GM12865 (cell line): ENCODE data around the gene TMEM107.
"Not testable (repeated sequence)": the region's sequence is repeated elsewhere in the genome, so short reads cannot be mapped to it uniquely, and the experiment has no call there.

Experiments
- DNase-seq: peaks from one replicate; pipeline ENCODE4 v3.0.0; 2010; ENCODE audit warnings: low read depth
- H3K4me3 ChIP-seq: 2 replicates; pipeline ENCODE4 v1.5.1; 2011; ENCODE audit warnings: mild to moderate bottlenecking, low read depth, low read length, control low read depth
- CTCF ChIP-seq: IDR thresholded peaks from 2 replicates; pipeline ENCODE4 v1.5.1; 2011; ENCODE audit warnings: low read length, control low read depth, low read depth, inconsistent platforms; ENCODE audit not compliant: insufficient read depth; ENCODE audit errors: missing control alignments

The TMEM107 gene

GRCh38 chr17:8173871-8174322 is 2.3 kb downstream of the TMEM107 start:
- H3K4me3 ChIP-seq = peak overlapping the region; percentile 74
- DNase-seq = no peak
- TF ChIP-seq CTCF = no peak

GRCh38 chr17:8173056-8173870 is 2.9 kb downstream of the TMEM107 start:
- peak; percentile 99 for DNase-seq
- no peak for TF ChIP-seq CTCF

GRCh38 chr17:8170186-8170585 is 6.0 kb downstream of the TMEM107 start:
- DNase-seq, H3K4me3 ChIP-seq: not testable (repeated sequence)

More at GRCh38 chr17:8173056-8173870, 2.9 kb downstream of the TMEM107 start:
- H3K4me3 ChIP-seq = peak overlapping the region; percentile 74

GRCh38 chr17:8167526-8167925 is 8.7 kb downstream of the TMEM107 start:
- no peak for DNase-seq
- H3K4me3 ChIP-seq = no peak overlapping the region
- TF ChIP-seq CTCF = no peak

- TF ChIP-seq CTCF = no peak
- no peak overlapping the region for H3K4me3 ChIP-seq
- no peak for DNase-seq
Measured at GRCh38 chr17:8166731-8167130, 9.4 kb downstream of the TMEM107 start.

- H3K4me3 ChIP-seq = no peak overlapping the region
- DNase-seq = no peak
- TF ChIP-seq CTCF = no peak
Measured at GRCh38 chr17:8164815-8165131, 11.4 kb downstream of the TMEM107 start.

GRCh38 chr17:8163978-8164814 is 12.0 kb downstream of the TMEM107 start:
- no peak overlapping the region for H3K4me3 ChIP-seq
- peak; percentile 53 for DNase-seq

More at GRCh38 chr17:8163978-8164814, 12.0 kb downstream of the TMEM107 start:
- no peak for TF ChIP-seq CTCF
